Non-pigmented ciliary epithelial cell (primary cell): ENCODE data around the gene PAX5.
A peak's percentile ranks its signal among the peaks of the same experiment; 100 is the strongest.
"Not testable (repeated sequence)": the region's sequence is repeated elsewhere in the genome, so short reads cannot be mapped to it uniquely, and the experiment has no call there.

ENCODE experiments used
- DNase-seq: peaks from one replicate; pipeline ENCODE4 v3.0.0-alpha.2; 2010; ENCODE audit warnings: low read depth

The PAX5 gene

GRCh38 chr9:36878986-36879982 is 154.8 kb downstream of the PAX5 start:
- DNase-seq = no peak

- no peak for DNase-seq
These were observed 156.8 kb downstream of the PAX5 start for GRCh38 chr9:36877239-36877638.

GRCh38 chr9:36876056-36876455 is 158.0 kb downstream of the PAX5 start:
- DNase-seq = no peak

- peak; percentile 13 for DNase-seq
These were observed 159.1 kb downstream of the PAX5 start for GRCh38 chr9:36874921-36875320.

- DNase-seq = no peak
These were observed 159.8 kb downstream of the PAX5 start for GRCh38 chr9:36874261-36874660.

- peak; percentile 3 for DNase-seq
These were observed 160.7 kb downstream of the PAX5 start for GRCh38 chr9:36873247-36873875.

GRCh38 chr9:36872641-36873040 is 161.4 kb downstream of the PAX5 start:
- DNase-seq = no peak

- no peak for DNase-seq
These were observed 162.5 kb downstream of the PAX5 start for GRCh38 chr9:36871606-36872005.

- no peak for DNase-seq
These were observed 163.1 kb downstream of the PAX5 start for GRCh38 chr9:36870960-36871359.

- DNase-seq = not testable (repeated sequence)
These were observed 164.5 kb downstream of the PAX5 start for GRCh38 chr9:36869605-36870004.

- no peak for DNase-seq
These were observed 165.3 kb downstream of the PAX5 start for GRCh38 chr9:36868586-36869282.

- no peak for DNase-seq
These were observed 166.2 kb downstream of the PAX5 start for GRCh38 chr9:36867672-36868471.

- no peak for DNase-seq
These were observed 166.8 kb downstream of the PAX5 start for GRCh38 chr9:36867241-36867640.

- no peak for DNase-seq
These were observed 167.2 kb downstream of the PAX5 start for GRCh38 chr9:36866840-36867239.

- no peak for DNase-seq
These were observed 168.1 kb downstream of the PAX5 start for GRCh38 chr9:36865731-36866635.

GRCh38 chr9:36864491-36865410 is 169.3 kb downstream of the PAX5 start:
- DNase-seq = no peak

GRCh38 chr9:36862206-36863145 is 171.6 kb downstream of the PAX5 start:
- DNase-seq = peak; percentile 8

GRCh38 chr9:36861528-36862205 is 172.4 kb downstream of the PAX5 start:
- no peak for DNase-seq
